Measurements from ENCODE around the gene IFT20. TPM values are rescaled to one million over a fixed set of nuclear protein-coding genes. Genes with fewer than 3 reads are reported as not detected.

Gene IFT20
- total and polyA plus RNA-seq, 2 of the 13 experiments (the other 11 are each of a cell fraction or from before 2014, with no cell fraction given) = 28.0 to 37.8 TPM

DNA sequence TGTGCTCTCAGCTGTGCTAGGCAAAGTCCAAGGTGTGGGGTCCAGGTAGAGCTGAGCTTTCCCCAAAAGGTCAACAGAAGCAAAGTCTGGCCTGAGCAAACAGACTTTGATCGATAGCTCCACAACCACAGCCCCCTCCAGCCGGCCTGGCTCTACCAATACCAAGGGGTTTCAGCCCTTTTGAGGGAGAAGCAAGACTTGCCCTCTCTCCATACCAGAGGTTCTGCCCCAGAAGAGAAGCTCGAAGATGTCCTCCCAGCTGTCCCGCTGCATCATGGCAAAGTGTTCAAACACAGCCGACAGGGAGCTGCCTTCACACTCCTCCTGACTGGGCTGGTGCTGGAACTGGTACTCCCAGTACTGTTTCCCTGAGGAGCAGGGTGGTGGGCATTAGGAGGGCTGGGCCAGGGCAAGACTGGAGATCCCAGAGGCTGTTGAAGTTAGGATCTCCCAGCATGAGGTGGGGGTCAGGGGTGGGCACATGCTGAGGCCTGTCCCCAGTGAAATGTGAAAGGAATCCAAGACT, 33.1 kb upstream of the IFT20 start (continued):
- TF ChIP-seq ZBTB39 (CRISPR knock-in tag; IDR thresholded peaks at IDR 0.05) (no peak), ZNF841 (CRISPR knock-in tag; IDR thresholded peaks at IDR 0.05; ENCODE audit: borderline replicate concordance) (no peak), RCOR2 (CRISPR knock-in tag; IDR thresholded peaks at IDR 0.05) (peak; percentile 88), HHEX (CRISPR knock-in tag; IDR thresholded peaks at IDR 0.05) (0 out of 2 replicates have a peak, but pooled peaks have one; percentile 45), ZSCAN20 (CRISPR knock-in tag; IDR thresholded peaks at IDR 0.05; ENCODE audit: borderline replicate concordance) (no peak), ZNF562 (CRISPR knock-in tag; IDR thresholded peaks at IDR 0.05; ENCODE audit: borderline replicate concordance) (no peak), ZNF713 (CRISPR knock-in tag; IDR thresholded peaks at IDR 0.05) (peak; percentile 71; the same call in 1 of the 2 replicates), RELA (CRISPR knock-in tag; IDR thresholded peaks at IDR 0.05) (no peak), WIZ (CRISPR knock-in tag; IDR thresholded peaks at IDR 0.05) (no peak), PRMT3 (CRISPR knock-in tag; IDR thresholded peaks at IDR 0.05; ENCODE audit: borderline replicate concordance, low read depth) (no peak), ZNF143 (CRISPR knock-in tag; IDR thresholded peaks at IDR 0.05) (0 out of 2 replicates have a peak, but pooled peaks have one; percentile 54), ARNT (IDR thresholded peaks at IDR 0.05) (no peak), HOMEZ (CRISPR knock-in tag; IDR thresholded peaks at IDR 0.05; ENCODE audit: low read depth) (no peak; the same call in 1 of the 2 replicates), ZNF20 (CRISPR knock-in tag; IDR thresholded peaks at IDR 0.05) (no peak), MZF1 (CRISPR knock-in tag; IDR thresholded peaks at IDR 0.05; ENCODE audit: borderline replicate concordance) (no peak), ZBTB7B (CRISPR knock-in tag; IDR thresholded peaks at IDR 0.05) (peak; percentile 97), NFKBIZ (CRISPR knock-in tag; IDR thresholded peaks at IDR 0.05) (0 out of 2 replicates have a peak, but pooled peaks have one; percentile 66), ZBTB20 (CRISPR knock-in tag; IDR thresholded peaks at IDR 0.05; ENCODE audit: borderline replicate concordance, low read depth) (no peak), HCFC1 (IDR thresholded peaks at IDR 0.05; ENCODE audit: low read depth, low read length) (no peak), NFKB2 (CRISPR knock-in tag; IDR thresholded peaks at IDR 0.05; ENCODE audit: borderline replicate concordance) (no peak; the same call in 1 of the 2 replicates), ZNF331 (CRISPR knock-in tag; IDR thresholded peaks at IDR 0.05) (no peak), ATF7-NPFF (CRISPR knock-in tag; IDR thresholded peaks at IDR 0.05; ENCODE audit: low read depth) (no peak), HNF4A (CRISPR knock-in tag; IDR thresholded peaks at IDR 0.05) (peak; percentile 99), KDM5A (IDR thresholded peaks at IDR 0.05; ENCODE audit: borderline replicate concordance, low read length) (no peak), NR2F1 (CRISPR knock-in tag; IDR thresholded peaks at IDR 0.05) (peak; percentile 89 to 93), ZC3H4 (CRISPR knock-in tag; IDR thresholded peaks at IDR 0.05; ENCODE audit: borderline replicate concordance) (no peak)
- TF ChIP-seq, protein P1, sequence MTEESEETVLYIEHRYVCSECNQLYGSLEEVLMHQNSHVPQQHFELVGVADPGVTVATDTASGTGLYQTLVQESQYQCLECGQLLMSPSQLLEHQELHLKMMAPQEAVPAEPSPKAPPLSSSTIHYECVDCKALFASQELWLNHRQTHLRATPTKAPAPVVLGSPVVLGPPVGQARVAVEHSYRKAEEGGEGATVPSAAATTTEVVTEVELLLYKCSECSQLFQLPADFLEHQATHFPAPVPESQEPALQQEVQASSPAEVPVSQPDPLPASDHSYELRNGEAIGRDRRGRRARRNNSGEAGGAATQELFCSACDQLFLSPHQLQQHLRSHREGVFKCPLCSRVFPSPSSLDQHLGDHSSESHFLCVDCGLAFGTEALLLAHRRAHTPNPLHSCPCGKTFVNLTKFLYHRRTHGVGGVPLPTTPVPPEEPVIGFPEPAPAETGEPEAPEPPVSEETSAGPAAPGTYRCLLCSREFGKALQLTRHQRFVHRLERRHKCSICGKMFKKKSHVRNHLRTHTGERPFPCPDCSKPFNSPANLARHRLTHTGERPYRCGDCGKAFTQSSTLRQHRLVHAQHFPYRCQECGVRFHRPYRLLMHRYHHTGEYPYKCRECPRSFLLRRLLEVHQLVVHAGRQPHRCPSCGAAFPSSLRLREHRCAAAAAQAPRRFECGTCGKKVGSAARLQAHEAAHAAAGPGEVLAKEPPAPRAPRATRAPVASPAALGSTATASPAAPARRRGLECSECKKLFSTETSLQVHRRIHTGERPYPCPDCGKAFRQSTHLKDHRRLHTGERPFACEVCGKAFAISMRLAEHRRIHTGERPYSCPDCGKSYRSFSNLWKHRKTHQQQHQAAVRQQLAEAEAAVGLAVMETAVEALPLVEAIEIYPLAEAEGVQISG (CRISPR knock-in tag; IDR thresholded peaks at IDR 0.05) = peak; percentile 88

Measured in HepG2 (cell line).